GM21723 (cell line): ENCODE data around the gene MALRD1.

Experiments
- ATAC-seq: cut with Tn5 transposase; IDR thresholded peaks from one replicate; pipeline ENCODE4 v1.9.1; 2021; ENCODE audit warnings: mild to moderate bottlenecking, moderate library complexity; ENCODE audit not compliant: unreplicated experiment

Gene MALRD1

DNA sequence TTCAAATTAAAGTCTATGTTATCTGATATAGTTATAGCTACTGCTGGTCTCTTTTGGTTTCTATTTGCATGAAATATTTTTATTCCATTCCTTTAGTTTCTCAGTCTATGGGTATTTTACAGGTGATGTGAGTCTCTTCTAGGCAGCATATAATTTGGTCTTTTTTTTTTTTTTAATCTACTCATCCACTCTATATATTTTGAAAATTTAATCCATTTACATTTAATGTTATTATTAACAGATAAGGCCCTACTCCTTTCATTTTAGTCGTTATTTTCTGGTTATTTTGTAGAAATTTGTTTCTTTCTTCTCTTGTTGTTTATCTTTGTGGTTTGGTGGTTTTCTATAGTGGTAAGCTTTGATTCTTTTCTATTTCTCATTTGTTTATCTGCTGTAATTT is 58.8 kb downstream of the MALRD1 start:
- no peak for ATAC-seq

DNA sequence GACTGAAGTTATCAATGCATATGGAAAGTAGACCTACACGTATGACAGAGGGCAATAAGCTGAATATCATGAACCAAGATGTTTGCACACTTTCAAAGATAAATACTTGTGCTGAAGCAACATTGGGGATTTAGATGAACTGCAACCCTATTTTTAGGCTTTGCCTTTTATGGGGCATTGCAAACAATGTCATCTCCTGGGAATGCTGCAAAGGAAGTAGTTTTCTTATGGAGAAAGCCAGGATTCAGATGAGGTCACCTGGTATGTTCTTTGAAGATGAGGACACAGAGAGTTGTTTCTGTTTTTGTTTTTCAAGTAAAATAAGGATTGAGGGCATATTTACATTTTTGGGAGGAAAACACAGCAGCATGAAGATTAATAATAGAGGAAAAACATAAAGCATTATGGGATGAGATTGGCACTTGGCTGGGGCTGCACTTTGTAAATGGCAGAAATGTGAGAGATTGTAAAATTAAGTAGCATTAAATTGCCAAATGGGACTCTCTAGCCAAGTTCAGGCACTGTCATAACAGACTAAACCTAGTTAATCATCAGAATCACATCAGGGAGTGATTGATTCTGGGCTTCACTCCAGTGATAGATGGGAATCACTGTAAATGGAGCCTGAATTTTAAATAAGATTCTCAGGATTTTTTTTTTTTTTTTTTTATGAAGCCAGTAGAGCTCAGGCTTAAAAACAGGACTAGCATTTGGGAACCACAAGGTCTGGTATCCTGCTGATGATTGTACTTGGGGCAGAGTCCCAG is 63.1 kb downstream of the MALRD1 start:
- no peak for ATAC-seq

DNA sequence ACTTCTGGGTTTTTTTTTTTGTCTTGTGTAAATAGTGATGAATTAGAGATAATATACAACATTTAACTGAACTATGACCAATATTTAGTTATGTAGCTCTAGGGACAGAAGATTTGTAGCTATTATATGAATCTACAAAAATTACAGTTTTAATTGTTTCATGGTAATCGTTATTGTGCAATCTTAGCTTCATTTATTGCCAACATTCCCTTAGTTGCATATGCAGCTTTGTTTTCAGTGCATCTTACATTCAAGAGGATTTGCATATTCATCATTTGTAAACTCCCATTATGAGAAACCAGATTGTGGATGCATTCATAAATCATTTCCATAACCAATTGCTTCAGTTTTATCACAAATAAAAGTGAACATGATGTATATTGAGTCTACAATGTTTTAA is 68.8 kb downstream of the MALRD1 start:
- no peak for ATAC-seq

DNA sequence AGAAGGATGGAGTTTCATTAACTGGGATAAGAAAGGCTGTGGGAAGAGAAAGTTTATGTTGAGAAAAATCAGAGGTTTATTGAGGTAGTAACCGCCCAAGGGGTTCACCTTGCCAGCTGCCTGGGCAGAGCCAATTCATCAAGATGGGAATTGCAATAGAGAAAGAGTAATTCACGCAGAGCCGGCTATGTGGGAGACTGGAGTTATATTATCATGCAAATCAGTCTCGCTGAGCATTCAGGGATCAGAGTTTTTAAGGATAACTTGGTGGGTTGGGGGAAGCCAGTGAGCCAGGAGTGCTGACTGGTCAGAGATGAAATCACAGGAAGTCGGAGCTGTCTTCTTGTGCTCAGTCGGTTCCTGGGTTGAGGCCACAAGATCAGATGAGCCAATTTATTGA is 70.6 kb downstream of the MALRD1 start:
- no peak for ATAC-seq

DNA sequence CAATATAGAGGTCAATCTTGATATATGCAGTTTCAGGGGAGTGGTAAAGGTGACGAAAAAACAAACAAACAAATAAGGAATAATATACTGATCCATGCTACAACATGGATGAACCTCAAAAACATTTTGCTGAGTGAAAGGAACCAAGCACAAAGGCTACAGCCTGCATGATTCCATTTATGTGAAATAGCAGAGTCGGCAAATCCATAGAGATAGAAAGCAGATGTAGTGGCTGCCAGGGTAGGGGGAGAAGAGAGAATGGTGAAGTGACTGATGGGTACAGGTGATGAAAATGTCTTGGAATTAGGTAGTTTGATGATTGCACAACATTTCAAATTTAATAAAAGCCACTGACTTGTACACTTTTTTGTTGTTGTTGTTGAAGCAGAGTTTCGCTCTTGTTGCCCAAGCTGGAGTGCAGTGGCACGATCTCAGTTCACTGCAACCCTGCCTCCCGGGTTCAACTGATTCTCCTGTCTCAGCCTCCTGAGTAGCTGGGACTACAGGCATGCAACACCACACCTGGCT is 71.8 kb downstream of the MALRD1 start:
- no peak for ATAC-seq

DNA sequence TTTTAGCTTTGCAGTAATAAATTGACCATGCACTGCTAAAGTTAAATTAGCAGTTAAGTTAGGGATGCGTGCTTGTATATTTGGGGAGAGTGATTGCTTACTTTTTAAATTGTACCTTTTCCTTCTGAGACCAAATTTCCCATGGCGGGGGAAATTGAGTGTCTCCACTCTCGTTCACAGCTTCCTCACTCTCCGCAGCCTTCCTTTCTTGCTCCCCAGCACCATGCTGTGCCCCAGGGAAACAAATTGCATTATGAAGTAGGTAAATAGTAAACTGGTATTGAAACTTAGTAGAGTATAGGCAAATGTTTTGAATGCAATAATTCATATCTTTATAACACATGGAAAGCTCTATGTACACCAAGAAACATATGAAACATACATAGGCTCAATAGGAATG is 85.4 kb downstream of the MALRD1 start:
- no peak for ATAC-seq

DNA sequence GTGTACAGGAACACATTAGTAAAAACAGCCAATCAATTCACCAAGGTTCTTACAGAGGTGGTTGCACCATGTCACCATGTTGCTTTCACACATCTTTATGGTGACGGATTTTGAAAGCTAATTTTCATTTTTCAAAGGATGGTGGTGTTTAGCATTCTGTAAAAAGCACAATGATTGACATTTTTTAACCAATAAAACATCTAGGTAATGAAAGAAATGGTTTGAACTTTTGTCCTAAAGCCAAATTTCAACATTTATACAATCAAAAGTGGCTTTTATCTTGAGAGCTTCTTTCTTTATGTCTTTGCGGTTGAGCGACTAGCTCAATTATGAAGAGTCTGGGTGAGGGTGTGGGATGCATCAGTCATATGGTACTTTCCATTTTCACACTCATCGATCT is 94.4 kb downstream of the MALRD1 start:
- no peak for ATAC-seq

DNA sequence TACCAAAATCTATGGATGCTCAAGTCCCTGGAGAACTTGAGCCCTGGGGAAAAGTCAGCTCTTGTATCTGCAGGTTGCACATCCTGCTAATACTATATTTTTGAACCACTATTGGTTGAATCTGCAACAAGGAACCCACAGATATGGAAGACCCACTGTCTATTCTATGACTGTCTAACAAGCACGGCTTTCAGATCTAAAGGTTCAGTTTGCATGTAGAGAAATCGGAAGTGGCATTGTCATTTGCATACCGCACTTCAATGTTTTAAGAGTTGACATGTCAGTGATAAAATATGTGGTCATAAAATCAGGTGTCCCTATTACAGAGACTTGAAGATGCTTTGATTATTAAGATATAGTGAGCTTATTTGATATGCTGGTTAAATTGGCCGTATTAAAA is 95.6 kb downstream of the MALRD1 start:
- no peak for ATAC-seq

DNA sequence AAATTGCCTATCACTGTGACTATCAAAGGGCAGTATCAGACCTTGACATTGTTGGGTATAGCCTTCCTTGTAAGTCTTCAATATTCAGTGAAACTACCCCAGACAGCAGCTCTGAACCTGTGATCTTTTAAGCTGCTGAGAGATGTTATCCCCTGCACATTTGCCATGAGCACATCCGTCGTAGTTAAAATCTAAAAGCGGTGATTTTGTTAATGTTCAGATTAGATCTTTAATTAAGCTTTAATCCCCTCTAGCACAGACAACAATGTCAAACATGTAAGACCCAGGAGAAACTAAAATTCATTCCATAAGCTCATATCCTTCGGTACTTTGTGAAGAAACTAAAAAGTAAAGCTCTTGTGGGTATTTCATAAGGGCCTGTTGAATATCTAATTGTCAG is 105.8 kb downstream of the MALRD1 start:
- ATAC-seq = no peak

DNA sequence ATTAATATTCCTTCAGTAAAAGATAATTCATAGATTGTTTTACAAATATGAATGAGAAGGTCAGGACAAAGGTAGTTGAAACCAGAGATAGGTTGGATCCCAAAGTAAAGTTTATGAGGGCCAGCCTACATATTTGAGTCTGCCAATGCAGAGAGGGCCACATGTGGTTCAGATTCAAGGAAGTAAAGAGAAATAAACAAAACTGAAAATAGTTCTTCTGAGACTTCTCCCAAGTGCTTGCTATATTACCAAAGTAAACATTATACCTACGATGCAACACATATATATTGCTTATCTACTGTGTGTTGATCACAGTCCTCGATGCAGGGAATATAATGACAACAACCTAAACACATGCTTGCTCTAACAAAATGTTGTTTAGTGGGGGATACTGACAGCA is 109.8 kb downstream of the MALRD1 start:
- no peak for ATAC-seq

DNA sequence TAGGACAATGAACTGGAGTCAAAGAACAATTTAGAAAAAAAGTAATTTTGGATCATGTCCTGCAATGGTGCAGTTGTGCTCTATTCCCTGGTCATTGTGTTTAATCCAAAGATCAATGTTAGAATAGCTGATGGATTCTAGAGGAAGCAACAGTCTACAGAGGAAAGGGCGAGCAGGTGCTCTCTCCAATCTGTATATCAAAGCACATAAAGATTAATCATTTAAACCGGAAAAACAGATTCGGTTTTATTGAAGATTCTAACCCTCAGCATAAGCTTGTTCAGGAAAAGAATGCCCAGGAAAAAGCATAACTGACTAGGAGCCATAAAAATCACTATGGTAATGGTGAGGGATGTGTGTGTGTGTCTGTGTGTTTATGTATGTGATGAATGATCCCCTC is 110.3 kb downstream of the MALRD1 start:
- ATAC-seq = no peak

DNA sequence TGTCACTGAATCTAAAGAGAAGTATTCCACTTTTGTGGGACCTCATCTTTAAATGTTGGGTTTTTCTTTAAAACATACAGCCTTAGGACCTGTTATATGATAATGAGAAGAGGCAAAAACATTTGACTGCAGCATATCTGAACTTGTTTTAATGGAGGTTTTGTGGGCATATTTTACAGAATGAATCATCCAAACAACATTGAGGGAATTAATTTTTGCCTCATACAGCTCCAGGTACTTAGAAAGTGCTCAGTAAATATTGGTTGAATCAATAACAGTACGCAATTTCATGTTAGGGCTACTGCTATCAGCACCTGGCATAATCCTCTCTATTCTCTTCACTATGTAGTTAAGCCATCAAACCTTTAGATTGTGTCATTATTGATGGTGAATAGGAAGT is 115.9 kb downstream of the MALRD1 start:
- no peak for ATAC-seq

DNA sequence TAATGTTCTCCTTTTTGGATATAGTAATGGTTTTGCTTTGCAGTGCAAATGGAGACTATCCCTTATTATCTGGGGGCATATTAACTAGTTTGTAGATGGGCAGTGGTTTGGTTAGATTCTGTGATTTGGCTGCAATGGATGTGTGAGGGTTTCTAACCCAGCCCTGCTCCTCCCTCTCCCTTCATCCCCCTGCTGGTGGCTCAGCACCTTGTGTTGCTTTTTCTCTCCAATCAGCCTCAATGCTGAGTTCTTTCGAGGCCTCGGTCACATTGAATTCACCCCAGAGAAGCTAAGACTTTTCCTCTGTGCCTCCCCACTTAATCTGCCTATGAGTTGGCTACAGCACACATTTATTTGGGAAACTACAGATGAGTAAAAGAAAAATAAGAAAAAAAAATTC is 120.0 kb downstream of the MALRD1 start:
- ATAC-seq = no peak

DNA sequence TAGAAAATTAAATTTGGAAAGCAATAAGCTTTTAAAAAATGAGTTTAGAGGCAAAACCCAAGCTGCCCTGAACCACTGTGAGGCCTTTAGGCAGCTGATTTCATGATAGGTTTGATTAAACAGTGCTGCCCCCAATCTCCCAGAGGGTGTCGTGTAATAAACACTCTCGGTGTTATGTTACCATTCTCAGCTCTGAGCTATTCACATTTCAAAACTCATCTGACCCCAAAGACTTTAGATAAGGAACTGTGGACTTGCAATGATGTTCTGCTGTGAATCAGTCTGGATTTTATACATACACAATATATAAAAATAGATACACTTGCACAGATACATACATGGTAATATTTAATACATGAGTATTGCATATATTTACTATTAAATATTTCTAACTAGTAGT is 120.4 kb downstream of the MALRD1 start:
- ATAC-seq = no peak

DNA sequence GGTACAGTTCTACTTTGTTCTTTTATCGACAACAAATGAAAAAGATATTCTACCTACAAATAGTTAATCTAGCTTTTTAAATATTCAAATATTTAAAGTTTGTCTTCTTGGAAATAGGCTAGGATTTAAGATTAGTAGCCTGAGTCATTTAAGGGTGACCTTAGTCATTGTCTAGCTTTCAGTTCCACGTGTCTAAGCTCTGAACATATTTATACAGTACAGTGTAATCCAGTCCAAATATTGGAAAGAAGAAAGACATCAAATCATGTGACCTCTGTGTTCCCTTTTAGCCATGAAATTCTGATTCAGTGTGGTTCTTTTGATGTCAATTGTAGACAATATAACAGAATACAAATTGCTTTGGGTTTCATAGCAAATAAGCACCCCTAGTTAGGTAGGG is 121.1 kb downstream of the MALRD1 start:
- ATAC-seq = no peak

DNA sequence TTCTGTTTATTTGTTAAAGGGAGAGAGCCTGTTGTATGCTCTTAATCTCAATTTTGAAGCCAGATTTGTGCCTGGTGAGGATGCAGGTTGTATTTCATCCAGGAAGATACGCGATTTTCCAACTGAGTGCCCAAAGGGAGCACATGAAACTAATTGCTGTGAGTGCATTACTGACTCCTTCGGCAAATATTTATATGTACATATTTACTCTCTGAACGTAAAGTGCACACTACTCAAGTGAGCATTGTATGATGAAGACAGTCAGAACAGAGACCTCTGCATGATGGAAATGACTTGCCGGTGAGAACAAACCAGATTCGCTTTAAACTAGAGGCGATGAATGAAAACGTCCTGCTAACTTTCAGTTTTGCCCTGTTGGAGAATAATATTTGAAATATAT is 130.1 kb downstream of the MALRD1 start:
- ATAC-seq = no peak

DNA sequence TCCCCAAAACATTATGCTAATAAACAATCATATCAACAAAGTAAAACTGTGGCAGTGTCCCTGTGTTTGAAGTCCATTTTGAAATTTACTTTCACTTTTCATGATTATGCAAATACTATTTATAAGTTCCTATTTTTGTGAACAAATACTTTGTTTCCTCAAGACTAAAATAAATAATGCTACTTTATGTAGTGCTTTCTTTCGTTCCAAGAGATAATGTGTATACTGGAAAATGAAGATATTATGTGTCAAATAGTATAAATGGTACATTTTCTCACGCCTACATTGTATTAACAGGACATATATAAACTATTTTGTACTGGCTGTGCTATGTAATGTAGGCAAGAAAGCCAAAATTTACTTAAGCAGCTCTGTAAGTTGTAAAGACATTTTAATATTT is 136.3 kb downstream of the MALRD1 start:
- no peak for ATAC-seq

DNA sequence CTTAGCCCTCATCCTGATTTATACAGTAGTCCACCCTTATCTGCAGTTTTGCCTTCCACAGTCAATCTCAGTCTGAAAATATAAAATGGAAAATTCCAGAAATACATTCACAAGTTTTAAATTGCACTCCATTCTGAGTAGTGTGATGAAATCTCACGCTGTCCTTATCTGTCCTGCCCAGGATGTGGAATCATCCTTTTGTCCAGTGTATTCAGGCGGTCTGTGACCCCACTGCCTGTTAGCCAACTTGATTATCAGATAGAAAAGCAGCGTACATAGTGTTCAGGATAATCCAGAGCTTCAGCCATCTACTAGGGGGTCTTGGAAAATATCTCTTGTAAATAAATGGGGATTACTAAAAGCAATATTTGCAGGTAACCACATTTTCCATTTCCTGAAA is 146.3 kb downstream of the MALRD1 start:
- ATAC-seq = no peak

DNA sequence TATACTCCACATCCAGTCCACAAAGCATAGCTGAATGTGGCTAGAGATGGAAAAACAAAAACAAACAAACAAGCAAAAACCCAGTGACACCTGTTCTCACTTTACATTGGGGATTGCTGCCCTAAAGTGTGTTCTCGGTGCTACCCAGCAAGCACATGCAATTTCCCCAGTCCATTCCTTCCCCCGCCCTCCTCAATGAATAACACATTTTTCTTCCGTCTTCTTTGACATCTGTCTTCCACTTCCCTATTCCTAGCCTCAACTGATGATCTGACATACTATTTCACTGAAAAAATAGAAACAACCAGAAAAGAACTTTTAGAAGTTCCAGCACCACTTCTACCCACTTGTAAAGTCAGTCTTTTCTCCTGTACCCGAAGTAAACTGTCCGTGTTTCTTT is 147.1 kb downstream of the MALRD1 start:
- no peak for ATAC-seq

DNA sequence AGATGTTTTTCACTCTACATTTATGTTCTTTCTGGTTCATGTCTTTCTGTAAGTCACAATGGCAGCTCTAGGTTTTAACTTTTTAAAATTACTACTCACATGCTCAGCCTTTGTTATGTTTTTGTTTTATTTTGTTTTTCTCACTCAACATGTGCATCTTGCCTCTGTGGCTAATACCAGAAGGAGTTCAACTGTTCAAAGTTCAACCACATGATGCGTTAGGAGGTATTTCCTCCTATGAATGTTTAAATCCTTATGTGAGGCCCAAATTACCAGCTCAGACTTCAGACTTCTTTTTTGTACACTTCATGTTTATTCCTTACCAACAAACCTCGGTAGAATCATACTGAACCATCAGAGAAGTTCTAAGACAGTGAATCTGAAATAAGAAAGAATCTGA is 151.6 kb downstream of the MALRD1 start:
- no peak for ATAC-seq

DNA sequence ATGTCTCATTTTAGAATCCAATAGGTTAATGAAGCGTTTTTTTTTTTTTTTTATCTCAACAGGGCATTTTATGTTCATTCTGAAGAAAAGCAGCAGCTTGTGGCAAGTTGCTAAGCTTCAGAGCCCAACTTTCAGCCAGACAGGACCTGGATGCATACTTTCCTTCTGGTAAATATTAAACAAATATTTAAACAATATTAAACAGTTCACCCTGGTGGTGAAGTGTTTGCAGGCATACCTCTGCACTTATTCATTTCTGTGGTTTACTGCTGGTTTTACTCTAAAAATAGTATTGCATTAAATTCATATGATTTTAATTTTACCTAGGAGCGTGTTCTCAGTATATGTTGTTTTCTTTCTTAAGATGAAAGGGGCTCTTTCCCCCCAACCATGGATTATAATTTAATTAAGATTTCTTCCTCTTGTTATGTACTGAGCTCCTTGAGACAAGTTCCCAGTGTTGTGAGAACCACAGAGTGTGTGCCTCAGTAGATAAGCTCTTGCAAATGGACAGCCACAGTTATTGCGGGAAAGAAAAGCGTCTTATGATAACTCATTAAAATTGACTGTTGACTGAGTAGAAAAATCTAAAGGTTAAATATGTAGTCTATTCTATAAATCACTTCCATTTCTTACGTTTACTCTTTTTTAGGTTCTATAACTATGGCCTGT is 155.8 kb downstream of the MALRD1 start:
- ATAC-seq = no peak

DNA sequence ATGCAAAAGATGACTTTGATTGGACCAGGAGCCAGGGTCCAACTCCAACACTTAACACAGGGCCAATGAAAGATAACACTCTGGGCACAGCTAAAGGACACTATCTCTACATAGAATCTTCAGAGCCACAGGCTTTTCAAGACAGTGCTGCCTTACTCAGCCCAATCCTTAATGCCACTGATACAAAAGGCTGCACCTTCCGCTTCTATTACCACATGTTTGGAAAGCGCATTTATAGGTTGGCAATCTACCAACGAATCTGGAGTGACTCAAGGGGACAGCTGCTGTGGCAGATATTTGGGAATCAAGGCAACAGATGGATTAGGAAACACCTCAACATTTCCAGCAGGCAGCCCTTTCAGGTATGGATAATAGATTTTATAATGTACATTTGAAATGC is 160.7 kb downstream of the MALRD1 start:
- no peak for ATAC-seq

DNA sequence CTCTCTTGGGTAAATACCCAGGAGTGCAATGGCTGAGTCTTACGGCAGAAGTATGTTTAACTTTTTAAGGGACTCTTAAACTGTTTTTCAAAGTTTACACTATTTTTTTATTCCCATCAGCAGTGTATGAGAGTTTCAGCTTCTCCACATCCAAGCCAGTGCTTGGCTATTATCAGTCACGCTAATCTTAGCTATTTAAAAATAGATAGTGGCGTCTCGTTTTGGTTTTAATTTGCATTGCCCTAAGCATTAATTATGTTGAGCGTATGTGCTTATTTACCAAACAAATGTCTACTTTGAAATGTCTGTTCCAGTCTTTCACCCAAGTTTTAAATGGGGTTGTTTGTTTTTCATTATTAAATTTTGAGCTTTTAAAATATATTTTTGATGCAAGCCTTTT is 164.0 kb downstream of the MALRD1 start:
- no peak for ATAC-seq
